Measurements from ENCODE around the gene RAB4A. TPM values are rescaled to one million over a fixed set of nuclear protein-coding genes. Genes with fewer than 3 reads are reported as not detected.

RAB4A gene
- 36.9 TPM for polyA plus RNA-seq (2013, experiment 1 of 2)
- 37.7 TPM for polyA plus RNA-seq (2013, experiment 2 of 2)

DNA sequence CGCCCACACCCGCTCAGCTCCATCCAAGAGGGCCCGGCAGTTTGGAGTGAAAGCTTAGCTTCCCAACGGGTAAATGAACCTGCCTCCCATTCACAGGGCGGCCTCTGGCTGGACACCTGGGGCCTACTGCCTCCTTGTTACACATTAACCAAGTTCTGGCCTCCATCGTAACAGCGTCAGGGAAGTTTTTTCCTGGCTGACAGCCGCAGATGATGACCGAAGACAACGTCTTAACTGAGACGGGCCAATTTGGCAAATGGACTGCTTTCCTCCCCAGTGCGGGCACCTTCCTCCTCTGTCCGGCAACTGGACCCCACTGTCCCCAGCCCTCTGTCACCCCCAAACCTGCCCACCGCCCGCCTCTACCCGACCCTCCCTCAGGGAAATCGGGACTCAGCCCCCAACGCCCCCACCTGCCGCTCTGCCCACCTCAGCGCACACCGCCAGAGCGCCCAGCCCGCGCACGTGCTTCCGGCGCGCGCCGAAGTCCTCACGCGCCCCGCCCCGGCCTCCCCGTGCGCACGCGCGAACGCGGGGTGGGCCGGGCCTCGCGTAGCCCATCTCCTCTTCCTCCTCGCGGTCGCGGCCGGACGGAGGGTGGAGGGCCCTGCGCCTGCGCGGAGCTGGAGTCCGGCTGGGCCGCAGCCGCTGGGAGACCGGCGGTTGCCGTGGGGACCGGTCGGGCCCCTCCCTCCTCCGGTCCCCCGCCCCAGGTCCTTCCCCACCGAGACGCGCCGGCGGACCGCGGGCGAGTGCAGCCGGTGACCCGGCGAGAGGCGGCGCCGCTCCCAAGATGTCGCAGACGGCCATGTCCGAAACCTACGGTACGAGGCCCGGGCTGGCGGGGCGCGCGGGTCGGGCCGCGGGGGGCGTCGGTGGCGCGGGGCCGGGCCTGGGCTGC, at the start of gene RAB4A:
Gene RAB4A (plus strand): TSS at position 565 of the 901 bp plus-strand sequence. CDS start 229 bp downstream, at position 794.
- Histone ChIP-seq H3K4me1 (ENCODE audit: control insufficient read depth in 2 of 2, insufficient read depth in 1 of 2, low read depth in 1 of 2, low read length in 2 of 2) (peaks cover 7 to 11% of the 10 kb centered on the region in 2 donors), H3K4me2 (ENCODE audit: insufficient read depth, low read length, poor library complexity, severe bottlenecking) (peak within 1 kb of the TSS; percentile 80), H3K4me3 (ENCODE audit: low read length in 2 of 2) (peak within 1 kb of the TSS; percentile 61 to 89), H3K9me3 (replicated peaks in 1 of 2; ENCODE audit: control insufficient read depth in 2 of 2, insufficient read depth in 1 of 2, low read depth in 1 of 2, low read length in 2 of 2) (peaks cover 0 to 3% of the 10 kb centered on the region in 2 donors), H2AK5ac (ENCODE audit: low read depth, low read length) (peak within 1 kb of the TSS; percentile 57), H2BK15ac (ENCODE audit: low read length) (peak within 1 kb of the TSS; percentile 25), H3K36me3 (replicated peaks in 1 of 2; ENCODE audit: control insufficient read depth in 2 of 2, insufficient read depth in 2 of 2, low read length in 2 of 2) (no peaks in the 10 kb centered on the region), H2AFZ (ENCODE audit: low read length) (peak within 1 kb of the TSS; percentile 97), H4K8ac (ENCODE audit: low read depth, low read length) (peak within 1 kb of the TSS; percentile 57), H4K91ac (ENCODE audit: low read depth, low read length, poor library complexity) (no peak within 1 kb of the TSS), H3K4ac (ENCODE audit: low read length) (peak within 1 kb of the TSS; percentile 57), H2BK120ac (ENCODE audit: low read depth, low read length) (no peak within 1 kb of the TSS), H3K27me3 (ENCODE audit: control insufficient read depth in 3 of 3, insufficient read depth in 3 of 3, low read depth in 1 of 3, low read length in 3 of 3) (no peaks in the 10 kb centered on the region), H3K79me1 (ENCODE audit: low read depth, low read length) (no peaks in the 10 kb centered on the region), H3K23ac (ENCODE audit: low read depth, low read length, poor library complexity) (peak within 1 kb of the TSS; percentile 61), H2BK5ac (ENCODE audit: low read length) (peak within 1 kb of the TSS; percentile 59), H3K9ac (ENCODE audit: low read depth, low read length, poor library complexity) (peak within 1 kb of the TSS; percentile 89), H2BK12ac (ENCODE audit: low read length) (no peak within 1 kb of the TSS), H3K27ac (replicated peaks; ENCODE audit: low read length) (peak within 1 kb of the TSS; percentile 3), H3K14ac (ENCODE audit: low read length) (no peak within 1 kb of the TSS), H3K18ac (ENCODE audit: low read length) (peak within 1 kb of the TSS; percentile 92)
- no CpG with 5 or more reads among the region's 95 CpGs for WGBS, 2 donors (ENCODE audit: extremely low coverage in 2 of 2, insufficient read length in 2 of 2, insufficient replicate concordance in 1 of 2)
- peak; percentile 85 for DNase-seq (ENCODE audit: low spot score)

DNA sequence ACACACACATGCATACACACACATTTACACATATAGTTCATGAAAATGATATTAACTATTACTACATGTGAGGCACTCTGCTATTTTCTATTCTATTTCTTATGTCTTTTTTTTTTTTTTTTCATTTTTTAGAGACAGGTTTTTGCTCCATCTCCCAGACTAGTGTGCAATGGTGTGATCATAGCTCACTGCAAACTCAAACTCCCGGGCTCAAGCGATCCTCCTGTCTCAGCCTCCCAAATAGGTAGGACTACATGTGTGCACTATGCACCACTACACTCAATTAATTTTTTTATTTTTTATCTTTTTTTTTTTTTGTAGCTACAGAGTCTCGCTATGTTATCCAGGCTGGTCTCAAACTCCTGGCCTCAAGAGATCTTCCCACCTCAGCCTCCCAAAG, 48.8 kb upstream of the RAB4A start:
- DNase-seq (ENCODE audit: low spot score): no peak
- no peak overlapping the region for H4K91ac ChIP-seq (ENCODE audit: low read depth, low read length, poor library complexity)
- WGBS, 2 donors (ENCODE audit: extremely low coverage in 2 of 2, insufficient read length in 2 of 2, insufficient replicate concordance in 1 of 2): no CpG with 5 or more reads among the region's 3 CpGs

GRCh38 chr1:229223498-229223897, 47.4 kb upstream of the RAB4A start:
- Histone ChIP-seq H4K8ac (ENCODE audit: low read depth, low read length) (no peak overlapping the region), H3K4me2 (ENCODE audit: insufficient read depth, low read length, poor library complexity, severe bottlenecking) (no peak overlapping the region), H3K4me1 (ENCODE audit: control insufficient read depth in 2 of 2, insufficient read depth in 1 of 2, low read depth in 1 of 2, low read length in 2 of 2) (peaks cover 0 to 2% of the 10 kb centered on the region in 2 donors), H3K9ac (ENCODE audit: low read depth, low read length, poor library complexity) (no peak overlapping the region), H3K36me3 (replicated peaks in 1 of 2; ENCODE audit: control insufficient read depth in 2 of 2, insufficient read depth in 2 of 2, low read length in 2 of 2) (no peaks in the 10 kb centered on the region), H2AK5ac (ENCODE audit: low read depth, low read length) (peak overlapping the region; percentile 24), H3K9me3 (replicated peaks in 1 of 2; ENCODE audit: control insufficient read depth in 2 of 2, insufficient read depth in 1 of 2, low read depth in 1 of 2, low read length in 2 of 2) (no peaks in the 10 kb centered on the region), H3K27ac (replicated peaks; ENCODE audit: low read length) (no peak overlapping the region), H4K91ac (ENCODE audit: low read depth, low read length, poor library complexity) (no peak overlapping the region), H3K18ac (ENCODE audit: low read length) (no peak overlapping the region), H3K23ac (ENCODE audit: low read depth, low read length, poor library complexity) (no peak overlapping the region), H2BK5ac (ENCODE audit: low read length) (no peak overlapping the region), H2BK12ac (ENCODE audit: low read length) (no peak overlapping the region), H2BK120ac (ENCODE audit: low read depth, low read length) (no peak overlapping the region), H2BK15ac (ENCODE audit: low read length) (no peak overlapping the region), H3K14ac (ENCODE audit: low read length) (no peak overlapping the region), H3K4ac (ENCODE audit: low read length) (no peak overlapping the region), H3K27me3 (ENCODE audit: control insufficient read depth in 3 of 3, insufficient read depth in 3 of 3, low read depth in 1 of 3, low read length in 3 of 3) (peaks cover 0 to 14% (median 0%) of the 10 kb centered on the region in 3 experiments), H3K79me1 (ENCODE audit: low read depth, low read length) (no peaks in the 10 kb centered on the region), H2AFZ (ENCODE audit: low read length) (no peak overlapping the region), H3K4me3 (ENCODE audit: low read length in 2 of 2) (no peak overlapping the region)
- WGBS, 2 donors (ENCODE audit: extremely low coverage in 2 of 2, insufficient read length in 2 of 2, insufficient replicate concordance in 1 of 2): no CpG with 5 or more reads among the region's 8 CpGs
- no peak for DNase-seq (ENCODE audit: low spot score)

More for the DNA sequence above, 48.8 kb upstream of the RAB4A start:
- Histone ChIP-seq H3K36me3 (replicated peaks in 1 of 2; ENCODE audit: control insufficient read depth in 2 of 2, insufficient read depth in 2 of 2, low read length in 2 of 2) (no peaks in the 10 kb centered on the region), H3K4me1 (ENCODE audit: control insufficient read depth in 2 of 2, insufficient read depth in 1 of 2, low read depth in 1 of 2, low read length in 2 of 2) (no peaks in the 10 kb centered on the region), H2BK12ac (ENCODE audit: low read length) (no peak overlapping the region), H2BK5ac (ENCODE audit: low read length) (no peak overlapping the region), H3K18ac (ENCODE audit: low read length) (no peak overlapping the region), H2BK15ac (ENCODE audit: low read length) (no peak overlapping the region), H3K14ac (ENCODE audit: low read length) (no peak overlapping the region), H2AFZ (ENCODE audit: low read length) (no peak overlapping the region), H3K4ac (ENCODE audit: low read length) (no peak overlapping the region), H3K27ac (replicated peaks; ENCODE audit: low read length) (no peak overlapping the region), H3K4me3 (ENCODE audit: low read length in 2 of 2) (no peak overlapping the region), H3K9me3 (replicated peaks in 1 of 2; ENCODE audit: control insufficient read depth in 2 of 2, insufficient read depth in 1 of 2, low read depth in 1 of 2, low read length in 2 of 2) (no peaks in the 10 kb centered on the region), H4K8ac (ENCODE audit: low read depth, low read length) (no peak overlapping the region), H3K9ac (ENCODE audit: low read depth, low read length, poor library complexity) (no peak overlapping the region), H2AK5ac (ENCODE audit: low read depth, low read length) (no peak overlapping the region), H3K4me2 (ENCODE audit: insufficient read depth, low read length, poor library complexity, severe bottlenecking) (no peak overlapping the region), H2BK120ac (ENCODE audit: low read depth, low read length) (no peak overlapping the region), H3K79me1 (ENCODE audit: low read depth, low read length) (no peaks in the 10 kb centered on the region), H3K27me3 (ENCODE audit: control insufficient read depth in 3 of 3, insufficient read depth in 3 of 3, low read depth in 1 of 3, low read length in 3 of 3) (peaks cover 0 to 14% (median 0%) of the 10 kb centered on the region in 3 experiments), H3K23ac (ENCODE audit: low read depth, low read length, poor library complexity) (no peak overlapping the region)

DNA sequence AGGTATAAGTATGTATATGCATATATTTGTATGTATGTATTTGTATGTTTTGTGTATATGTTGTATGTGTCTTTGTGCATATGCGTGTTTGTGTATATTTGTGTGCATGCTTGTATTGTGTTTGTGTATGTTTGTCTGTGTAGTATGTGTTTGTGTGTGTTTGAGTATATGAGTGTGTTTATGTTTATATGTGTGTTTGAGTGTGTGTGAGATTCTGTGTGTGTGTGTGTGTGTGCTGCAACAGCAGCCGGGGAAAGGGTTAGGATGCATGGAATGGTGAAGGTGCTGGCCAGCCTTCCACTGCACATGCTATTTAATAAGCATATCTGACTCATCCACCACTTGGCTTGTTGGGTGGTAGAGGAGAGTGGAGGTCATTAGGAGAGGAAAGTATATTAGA, 46.6 kb upstream of the RAB4A start:
- H2AK5ac ChIP-seq (ENCODE audit: low read depth, low read length): no peak overlapping the region
- no peak overlapping the region for H3K9ac ChIP-seq (ENCODE audit: low read depth, low read length, poor library complexity)
- WGBS, 2 donors (ENCODE audit: extremely low coverage in 2 of 2, insufficient read length in 2 of 2, insufficient replicate concordance in 1 of 2): 100% methylated on average over 1 of the region's 2 CpGs; no CpG with 5 or more reads in 1 of the 2 donors
- H3K4me1 ChIP-seq (ENCODE audit: control insufficient read depth in 2 of 2, insufficient read depth in 1 of 2, low read depth in 1 of 2, low read length in 2 of 2): peaks cover 3 to 4% of the 10 kb centered on the region in 2 donors
- no peak overlapping the region for H3K4me2 ChIP-seq (ENCODE audit: insufficient read depth, low read length, poor library complexity, severe bottlenecking)
- H3K4me3 ChIP-seq (ENCODE audit: low read length in 2 of 2): no peak overlapping the region
- no peak overlapping the region for H2BK120ac ChIP-seq (ENCODE audit: low read depth, low read length)
- no peaks in the 10 kb centered on the region for H3K79me1 ChIP-seq (ENCODE audit: low read depth, low read length)
- H4K91ac ChIP-seq (ENCODE audit: low read depth, low read length, poor library complexity): no peak overlapping the region
- no peak overlapping the region for H3K18ac ChIP-seq (ENCODE audit: low read length)
- no peak overlapping the region for H3K27ac ChIP-seq (replicated peaks; ENCODE audit: low read length)
- H2BK12ac ChIP-seq (ENCODE audit: low read length): no peak overlapping the region
- no peaks in the 10 kb centered on the region for H3K36me3 ChIP-seq (replicated peaks in 1 of 2; ENCODE audit: control insufficient read depth in 2 of 2, insufficient read depth in 2 of 2, low read length in 2 of 2)
- H3K9me3 ChIP-seq (replicated peaks in 1 of 2; ENCODE audit: control insufficient read depth in 2 of 2, insufficient read depth in 1 of 2, low read depth in 1 of 2, low read length in 2 of 2): no peaks in the 10 kb centered on the region
- H2BK5ac ChIP-seq (ENCODE audit: low read length): no peak overlapping the region
- peaks cover 0 to 14% (median 0%) of the 10 kb centered on the region in 3 experiments for H3K27me3 ChIP-seq (ENCODE audit: control insufficient read depth in 3 of 3, insufficient read depth in 3 of 3, low read depth in 1 of 3, low read length in 3 of 3)
- no peak overlapping the region for H3K4ac ChIP-seq (ENCODE audit: low read length)
- H4K8ac ChIP-seq (ENCODE audit: low read depth, low read length): no peak overlapping the region
- no peak for DNase-seq (ENCODE audit: low spot score)
- H3K23ac ChIP-seq (ENCODE audit: low read depth, low read length, poor library complexity): no peak overlapping the region
- H2BK15ac ChIP-seq (ENCODE audit: low read length): no peak overlapping the region
- no peak overlapping the region for H2AFZ ChIP-seq (ENCODE audit: low read length)
- no peak overlapping the region for H3K14ac ChIP-seq (ENCODE audit: low read length)
